KG1 (cell line): Measurements from ENCODE around the gene GNG4.
"Not testable (repeated sequence)": the region's sequence is repeated elsewhere in the genome, so short reads cannot be mapped to it uniquely, and the experiment has no call there.

ENCODE experiments used
- DNase-seq: peaks from one replicate; lab custom pipeline; 2025; lab: John Stamatoyannopoulos, UW

The GNG4 gene

DNA sequence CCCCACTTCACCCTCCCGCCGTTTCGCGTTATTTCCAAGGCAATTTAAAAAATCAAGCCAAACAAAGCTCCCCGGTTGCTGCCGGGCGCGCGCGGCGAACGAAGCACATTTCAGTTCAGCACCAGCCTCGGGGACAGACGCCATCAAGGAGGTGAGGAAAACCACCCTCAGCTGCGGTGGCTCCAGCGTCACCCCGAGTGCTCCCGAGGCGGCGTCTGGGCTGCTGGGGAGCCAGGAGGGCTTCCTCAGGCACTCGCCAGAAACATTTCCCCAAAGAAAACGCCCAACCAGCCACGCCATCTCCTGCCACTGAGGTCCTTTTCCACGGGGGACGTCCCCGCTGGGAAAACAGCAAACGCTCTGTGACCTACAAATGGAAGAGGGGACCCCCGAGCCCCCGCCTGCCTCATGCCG lies 623 bp downstream of the GNG4 start:
- DNase-seq = no peak

DNA sequence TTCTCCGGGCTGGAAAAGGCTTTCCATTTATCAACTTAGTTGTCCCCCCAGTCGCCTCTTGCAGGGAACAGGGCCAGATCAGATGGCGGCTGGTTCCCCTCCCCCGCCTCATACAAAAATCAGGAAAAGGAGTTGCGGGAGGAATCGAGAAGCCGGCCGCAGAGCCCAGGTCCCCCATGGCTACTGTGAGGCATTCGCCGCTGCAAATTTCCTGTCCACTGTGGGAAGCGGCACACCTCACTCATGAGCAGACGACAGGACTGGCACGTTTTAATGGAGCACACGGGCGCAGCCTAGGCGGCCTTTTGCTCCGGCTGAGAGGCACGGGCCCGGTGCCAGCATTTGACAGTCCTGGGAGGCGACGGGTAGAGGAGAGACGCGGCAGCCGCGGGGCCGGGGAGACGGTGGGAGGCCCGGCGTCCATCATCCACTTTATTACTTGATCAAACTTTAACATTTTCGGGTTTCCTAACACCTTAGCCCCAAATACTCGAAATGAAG lies 1.1 kb downstream of the GNG4 start:
- DNase-seq = no peak

DNA sequence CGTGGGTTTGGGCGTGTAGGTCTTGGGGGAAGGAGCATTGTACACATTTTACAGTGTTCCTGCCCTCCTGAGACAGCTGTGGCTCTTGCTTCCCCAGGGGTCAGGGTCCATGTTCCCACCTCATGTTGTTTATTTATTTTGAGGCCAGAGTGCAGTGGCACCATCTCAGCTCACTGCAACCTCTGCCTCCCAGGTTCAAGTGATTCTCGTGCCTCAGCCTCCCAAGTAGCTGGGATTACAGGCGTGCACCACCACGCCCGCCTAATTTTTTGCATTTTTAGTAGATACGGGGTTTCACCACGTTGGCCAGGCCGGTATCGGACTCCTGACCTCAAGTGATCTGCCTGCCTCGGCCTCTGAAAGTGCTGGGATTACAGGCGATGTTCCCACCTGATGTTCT lies 2.0 kb downstream of the GNG4 start:
- not testable (repeated sequence) for DNase-seq

DNA sequence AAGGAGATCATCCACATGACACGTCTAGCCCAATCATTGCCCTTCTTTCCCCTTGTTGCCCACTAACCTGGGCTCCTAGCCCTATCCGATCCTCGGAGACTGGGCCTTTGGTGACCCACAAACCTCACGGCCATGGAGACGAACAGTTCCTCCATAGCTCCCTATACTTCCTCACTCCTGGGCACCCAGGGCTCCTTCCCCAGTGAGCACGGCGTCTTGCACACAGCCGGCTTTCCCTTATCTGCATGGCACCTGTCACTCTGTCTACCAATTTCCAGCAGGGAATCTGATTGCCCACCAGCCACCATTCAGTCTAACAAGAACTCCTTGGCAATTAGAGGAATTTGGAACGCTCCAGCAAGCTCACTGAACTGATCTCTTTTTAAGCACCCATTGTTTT lies 3.1 kb downstream of the GNG4 start:
- DNase-seq = no peak

DNA sequence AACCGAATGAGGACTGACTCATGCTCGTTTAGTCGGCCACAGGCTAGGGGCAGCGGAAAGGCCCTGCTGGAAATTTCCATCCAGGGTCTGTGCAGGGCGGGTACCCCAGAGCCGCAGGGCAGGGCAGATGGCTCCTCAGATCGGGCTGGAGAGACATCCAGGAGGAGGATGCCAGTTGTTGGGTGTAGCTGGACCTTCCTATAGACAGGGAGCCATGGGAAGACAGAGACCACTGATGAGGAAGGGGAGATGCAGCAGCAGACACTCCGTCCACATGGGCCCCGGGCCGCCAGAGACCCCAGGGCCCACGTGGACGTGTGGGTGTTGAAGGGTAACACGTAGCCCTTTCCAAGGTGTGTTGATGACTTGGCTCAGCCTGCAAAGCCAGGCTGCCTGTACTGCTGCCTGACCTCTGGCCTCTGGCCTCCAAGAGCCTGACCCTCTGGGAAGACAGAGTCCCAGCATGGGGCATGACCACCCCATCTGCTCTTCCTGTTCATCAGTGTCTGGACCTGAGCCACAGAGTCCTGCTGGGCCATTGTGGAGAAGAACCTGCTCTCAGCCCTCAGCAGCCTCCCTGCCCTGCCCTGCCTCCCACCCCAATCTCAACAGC lies 4.8 kb downstream of the GNG4 start:
- DNase-seq = no peak

DNA sequence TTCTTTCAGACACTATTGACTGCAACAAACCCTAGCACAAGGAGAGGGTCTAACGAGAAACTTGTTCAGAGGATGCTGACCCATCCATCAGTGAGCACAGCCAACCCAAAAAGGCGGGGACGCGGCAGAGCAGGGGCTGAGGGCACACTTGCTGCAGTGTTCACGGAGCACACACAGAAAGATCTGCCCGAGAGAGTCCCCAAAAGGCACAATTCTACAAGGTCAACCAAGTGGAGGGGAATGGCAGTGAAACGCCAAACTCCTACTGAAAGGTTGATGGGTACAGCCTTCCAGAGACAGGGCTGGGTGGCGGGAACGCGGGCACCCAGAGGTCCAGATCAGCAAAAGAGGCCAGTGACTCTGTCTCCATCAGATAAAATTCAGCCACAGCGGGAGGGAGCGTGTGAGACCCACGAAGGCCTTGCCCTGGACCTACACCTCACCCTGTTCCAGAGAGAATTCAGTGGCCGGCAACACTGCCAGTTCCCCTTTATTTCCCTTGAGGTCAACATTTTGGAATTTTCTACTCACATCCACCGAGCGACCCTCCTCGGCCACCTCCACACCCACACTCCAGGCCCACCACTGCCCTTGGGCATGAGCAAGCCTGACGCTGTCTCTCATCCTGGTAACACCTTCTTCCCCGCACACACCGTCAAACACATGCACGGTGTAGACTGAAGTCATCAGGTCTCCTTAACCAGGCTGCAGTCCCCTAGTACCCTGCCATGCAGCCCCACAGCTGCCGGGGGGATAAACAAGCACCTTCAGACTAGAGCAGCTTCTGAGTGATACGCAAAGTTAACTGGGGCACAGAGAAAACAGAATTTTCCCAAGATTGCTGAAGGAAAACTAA lies 5.5 kb downstream of the GNG4 start:
- no peak for DNase-seq

DNA sequence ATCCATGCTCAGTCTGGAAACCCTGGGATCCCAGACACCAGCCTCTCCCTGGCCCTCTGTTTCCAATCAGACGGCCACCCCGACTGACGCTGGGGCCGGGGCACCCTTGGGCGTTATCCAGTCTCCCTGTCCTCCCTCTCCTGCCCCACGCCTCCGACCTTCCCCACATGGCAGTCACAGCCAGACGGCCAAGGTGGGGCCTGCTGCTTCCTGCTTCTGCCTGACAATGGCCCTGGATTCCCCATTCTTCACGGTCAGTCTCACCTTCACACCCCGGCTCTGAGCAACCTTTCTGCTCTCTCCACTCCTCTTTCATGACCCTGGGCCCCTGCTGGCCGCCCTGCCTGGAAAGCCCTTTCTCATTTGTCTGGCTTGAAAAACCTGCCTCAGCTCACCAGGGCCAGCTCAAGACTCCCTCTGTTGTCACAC lies 6.6 kb downstream of the GNG4 start:
- no peak for DNase-seq

DNA sequence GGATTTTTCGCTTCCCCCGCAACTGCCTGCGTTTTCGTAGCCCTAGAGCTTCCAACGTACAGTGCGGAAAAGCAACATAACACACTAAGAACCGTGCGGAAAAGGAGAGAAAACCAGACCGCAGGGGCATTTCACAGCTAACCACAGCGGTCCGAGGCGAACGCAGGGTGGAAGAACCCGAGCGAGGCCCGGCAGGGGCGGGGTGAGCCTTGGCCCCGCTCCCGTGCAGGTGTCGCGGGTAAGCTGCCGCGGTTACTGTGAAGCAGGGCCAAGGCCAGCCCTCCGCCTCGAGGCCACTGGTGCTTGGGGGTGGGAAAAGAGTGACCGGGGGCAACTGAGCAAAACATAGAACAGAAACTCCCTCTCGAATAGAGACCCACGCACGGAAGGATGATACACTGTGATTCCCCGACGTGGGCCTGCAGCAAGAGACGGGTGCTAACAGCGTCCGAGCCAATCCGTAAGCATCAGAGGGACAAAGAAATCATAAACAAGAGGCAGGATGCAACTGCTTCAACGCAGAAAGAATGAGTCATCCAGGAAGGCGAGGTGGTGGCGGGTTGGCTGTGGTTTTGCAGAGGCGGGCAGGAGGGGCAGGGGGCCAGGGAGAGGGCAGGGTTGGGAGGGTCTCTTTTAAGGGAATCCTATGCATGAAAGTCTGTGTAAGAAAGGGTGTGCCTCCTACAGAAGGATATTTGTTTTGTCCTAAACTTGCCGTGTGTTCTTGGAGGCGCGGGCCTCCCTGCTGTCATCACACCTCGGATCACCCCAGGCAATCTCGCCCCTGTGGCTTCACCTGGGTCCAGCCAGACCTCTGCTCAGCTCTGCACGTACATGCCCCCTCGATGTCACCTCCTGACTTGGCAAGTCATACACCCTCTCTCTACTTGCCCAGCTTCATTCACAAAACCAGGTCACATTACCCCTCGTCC lies 7.3 kb downstream of the GNG4 start:
- DNase-seq = peak; percentile 31

DNA sequence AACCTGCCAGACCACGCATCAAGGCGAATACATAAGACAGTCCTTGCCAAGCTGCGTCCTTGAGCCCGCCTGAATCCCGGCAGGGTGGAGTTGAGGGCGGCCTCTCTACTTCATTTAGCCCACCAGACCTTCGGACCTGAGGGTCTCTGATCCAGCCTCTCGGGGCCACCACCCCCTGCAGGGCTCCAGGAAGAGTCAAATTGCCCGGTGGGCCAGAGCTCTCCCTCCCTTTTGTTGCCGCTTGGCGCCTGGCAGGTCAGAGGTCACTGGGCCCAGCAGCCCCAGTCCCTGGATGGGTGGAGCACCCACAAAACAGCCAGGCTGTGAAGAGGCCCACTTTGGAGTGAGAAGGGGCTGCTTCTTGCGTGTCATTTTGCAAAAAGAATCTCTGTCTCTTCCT lies 9.0 kb downstream of the GNG4 start:
- no peak for DNase-seq

DNA sequence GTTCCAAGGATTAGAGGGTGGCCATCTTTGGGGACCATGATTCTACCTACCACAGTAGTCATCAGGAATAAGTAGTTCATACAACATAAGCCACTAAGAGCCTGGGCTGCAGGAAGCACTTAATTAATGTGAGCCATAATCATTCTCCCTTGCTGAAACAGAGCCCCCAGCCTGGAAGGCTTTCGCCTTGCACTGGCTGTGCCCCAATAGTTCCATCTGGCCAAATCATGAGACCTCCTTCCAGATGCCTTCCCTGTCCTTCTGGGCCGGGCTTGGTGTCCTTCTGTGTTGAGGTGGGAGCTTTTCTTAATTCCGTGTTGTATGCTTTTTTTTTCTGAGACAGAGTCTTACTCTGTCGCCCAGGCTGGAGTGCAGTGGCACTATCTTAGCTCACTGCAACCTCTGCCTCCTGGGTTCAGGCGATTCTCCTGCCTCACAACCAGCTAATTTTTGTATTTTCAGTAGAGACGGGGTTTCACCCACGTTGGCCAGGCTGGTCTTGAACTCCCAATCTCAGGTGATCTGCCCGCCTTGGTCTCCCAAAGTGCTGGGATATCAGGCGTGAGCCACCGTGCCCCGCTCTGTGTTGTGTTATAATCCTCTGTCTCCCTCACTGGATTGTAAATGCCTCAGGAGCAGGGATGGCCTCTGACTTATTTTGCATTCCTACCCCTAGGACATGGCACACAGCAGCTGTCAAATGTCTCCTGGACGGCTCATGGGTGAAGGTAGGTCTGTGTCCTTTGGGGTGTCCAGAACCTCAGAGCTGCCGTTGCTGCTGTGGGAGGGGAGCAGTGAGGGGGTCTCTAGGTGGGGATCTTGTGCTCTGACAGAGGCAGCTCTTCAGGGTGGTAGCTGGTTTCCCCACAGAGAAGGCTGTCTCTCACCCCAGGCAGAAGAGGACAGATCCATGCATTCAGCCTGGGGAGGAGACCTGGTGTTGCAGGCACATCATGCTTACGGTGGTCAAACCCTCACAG lies 10.1 kb downstream of the GNG4 start:
- no peak for DNase-seq

DNA sequence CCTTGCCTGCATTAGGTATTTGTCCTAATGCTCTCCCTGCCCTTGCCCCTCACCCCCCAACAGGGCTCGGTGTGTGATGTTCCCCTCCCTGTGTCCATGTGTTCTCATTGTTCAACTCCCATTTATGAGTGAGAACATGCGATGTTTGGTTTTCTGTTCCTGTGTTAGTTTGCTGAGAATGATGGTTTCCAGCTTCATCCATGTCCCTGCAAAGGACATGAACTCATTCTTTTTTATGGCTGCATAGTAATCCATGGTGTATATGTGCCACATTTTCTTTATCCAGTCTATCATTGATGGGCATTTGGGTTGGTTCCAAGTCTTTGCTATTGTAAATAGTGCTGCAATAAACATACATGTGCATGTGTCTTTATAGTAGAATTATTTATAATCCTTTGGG lies 11.0 kb downstream of the GNG4 start:
- DNase-seq = not testable (repeated sequence)

DNA sequence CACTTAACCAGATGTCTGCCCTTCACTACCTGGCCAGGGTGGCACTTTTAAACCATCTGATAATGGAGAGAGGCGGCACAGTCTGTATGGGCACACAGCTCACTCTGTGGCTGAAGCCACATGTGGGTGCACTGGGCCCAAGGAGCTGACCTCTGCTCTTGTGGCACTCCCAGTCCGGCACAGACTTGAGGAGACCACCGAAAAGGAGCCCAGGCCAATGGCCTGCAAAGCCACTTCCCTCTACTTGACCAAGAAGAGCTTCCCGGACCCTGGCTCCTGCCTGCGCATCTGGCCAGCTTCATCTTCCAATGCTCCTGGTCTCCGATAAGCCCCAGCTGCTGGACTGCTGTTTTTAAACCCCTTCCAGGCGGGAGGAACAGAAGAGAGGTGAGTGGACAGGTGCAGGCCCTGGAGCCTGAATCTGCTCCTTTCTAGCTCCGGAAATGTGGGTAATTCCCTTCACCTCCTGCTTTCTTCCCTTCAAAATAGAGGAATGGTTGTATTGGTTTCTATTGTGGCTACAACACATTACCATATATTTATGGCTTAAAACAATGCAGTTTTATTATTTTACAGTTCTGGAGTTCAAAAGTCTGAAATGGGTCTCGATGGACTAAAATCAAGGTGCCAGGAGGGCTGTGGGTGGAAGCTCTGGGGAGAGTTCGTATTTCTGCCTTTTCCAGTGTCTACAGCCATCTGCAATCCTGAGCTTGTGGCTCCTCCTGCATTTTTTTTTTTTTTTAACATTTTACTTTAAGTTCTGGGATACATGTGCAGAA lies 11.6 kb downstream of the GNG4 start:
- DNase-seq = no peak

DNA sequence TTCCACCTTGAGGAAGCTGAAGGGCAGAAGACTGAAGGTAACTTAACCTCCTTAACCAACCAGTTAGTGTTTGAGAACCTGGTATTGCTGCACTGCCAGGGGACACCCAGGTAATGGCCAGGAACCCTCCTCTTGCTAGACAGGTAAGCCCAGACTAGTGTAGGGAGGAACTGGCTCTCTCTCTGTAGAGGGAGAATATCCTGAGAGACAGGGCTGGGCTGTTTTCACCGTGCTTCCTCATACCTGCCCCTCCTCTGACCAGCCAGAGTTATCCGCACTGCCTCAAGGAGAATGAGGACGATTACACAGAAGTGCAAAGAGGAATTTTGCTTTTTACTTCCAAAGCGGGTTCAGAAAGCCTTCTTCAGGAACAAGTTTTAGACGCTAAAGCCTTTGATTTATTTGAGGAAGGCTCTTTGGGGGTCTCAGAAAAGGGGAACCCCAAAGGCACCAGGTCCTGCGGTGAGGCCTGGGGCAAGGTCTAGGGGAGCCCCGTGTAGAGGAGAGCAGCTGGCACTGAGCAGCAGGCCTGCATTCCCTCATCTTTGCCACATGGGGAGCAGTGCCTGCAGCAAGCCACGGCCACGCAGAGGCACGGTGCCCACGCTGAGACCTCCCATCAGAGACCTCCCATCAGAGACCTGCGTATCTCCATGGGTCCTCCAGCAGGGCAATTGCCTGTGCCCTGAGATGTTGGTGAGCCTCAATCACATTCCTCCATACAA lies 13.5 kb downstream of the GNG4 start:
- no peak for DNase-seq

DNA sequence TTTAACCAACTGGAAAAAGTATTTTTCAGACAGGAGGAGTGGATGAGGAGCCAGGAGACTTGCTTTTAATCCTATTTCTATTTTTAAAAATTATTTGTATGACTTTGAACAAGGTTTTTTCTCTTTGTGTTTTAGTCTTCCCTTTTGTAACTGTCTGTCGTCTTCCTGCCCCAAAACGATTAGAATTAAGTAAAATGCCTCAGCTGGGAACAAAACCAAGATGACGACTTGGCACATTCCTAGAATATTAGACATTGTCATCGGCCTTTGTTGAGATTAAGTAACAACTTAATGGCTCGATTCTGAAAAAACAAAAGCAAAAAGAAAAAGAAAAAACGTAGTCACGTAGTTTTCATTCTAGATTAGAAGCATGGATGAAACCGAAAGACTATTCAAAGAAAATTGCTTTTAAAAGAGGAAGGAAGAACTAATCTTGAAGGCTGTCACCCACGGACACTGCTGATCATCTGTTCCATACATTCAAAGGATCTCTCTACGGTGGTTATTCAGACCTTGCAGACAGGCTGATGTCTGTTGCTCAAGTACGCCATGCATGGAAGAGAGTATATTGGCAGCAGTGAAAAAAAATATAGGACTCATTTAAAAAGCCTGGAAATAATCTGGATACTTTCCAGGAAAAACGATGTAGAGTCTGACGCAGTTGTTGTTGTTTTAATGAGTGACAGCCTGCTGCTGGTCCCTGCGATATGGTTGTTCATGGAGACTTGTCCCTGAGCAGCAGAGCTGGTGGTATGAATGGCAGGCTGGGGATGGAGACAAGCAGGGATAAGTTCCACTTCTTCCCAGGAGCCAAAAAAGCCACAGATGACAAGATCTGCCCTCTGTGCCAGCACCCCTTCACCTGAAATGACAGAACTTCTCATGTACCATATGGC lies 16.8 kb downstream of the GNG4 start:
- peak; percentile 39 for DNase-seq

DNA sequence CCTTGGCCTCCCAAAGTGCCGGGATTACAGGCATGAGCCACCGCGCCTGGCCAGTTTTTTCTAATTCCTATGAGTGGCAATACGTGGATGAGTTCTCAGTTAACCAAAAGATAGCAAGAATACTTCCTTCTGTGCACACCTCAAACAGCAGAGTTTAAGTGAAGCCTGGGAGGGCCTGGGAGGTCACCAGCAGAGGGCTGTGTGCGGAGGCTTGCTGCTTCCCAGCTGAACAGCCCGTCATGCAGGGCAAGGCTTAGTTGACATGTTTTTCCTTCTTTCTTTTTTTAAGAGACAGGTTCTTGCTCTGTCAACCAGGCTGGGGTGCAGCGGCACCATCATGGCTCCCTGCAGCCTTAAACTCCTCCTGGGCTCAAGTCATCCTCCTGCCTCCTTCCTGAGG lies 17.8 kb downstream of the GNG4 start:
- DNase-seq = no peak

DNA sequence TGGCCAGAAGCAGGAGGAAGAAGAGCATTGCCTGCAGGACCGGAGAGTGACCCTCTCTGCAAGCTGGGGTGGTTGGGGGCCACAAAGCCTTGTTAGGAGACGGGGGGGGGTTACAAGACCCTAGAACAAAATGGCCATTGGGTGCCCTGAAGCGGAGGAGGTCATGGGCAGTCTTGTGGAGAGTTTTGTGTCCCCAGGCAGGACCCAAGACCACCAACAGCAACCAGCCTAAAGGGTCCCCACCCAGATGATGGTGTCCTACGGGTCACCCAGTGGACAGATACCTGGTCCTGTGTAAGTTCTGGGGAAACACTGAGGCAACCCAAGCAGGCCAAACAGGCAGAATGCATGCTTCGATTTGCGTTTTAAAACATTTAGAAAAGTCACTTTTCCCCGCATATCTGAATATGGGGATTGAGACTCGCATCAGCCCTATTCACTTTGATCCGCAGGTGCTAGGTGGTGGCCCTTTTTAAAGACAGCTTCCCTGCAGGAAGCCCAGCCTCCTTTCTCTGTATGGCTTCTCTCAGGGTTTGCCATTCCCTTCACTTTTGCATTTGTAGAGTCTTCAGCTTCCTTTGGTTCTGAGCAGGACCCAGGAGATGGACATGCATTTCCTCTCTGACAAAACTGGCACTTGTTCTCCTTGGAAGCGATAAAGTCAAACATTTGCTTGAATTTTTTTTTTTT lies 21.1 kb downstream of the GNG4 start:
- DNase-seq = no peak

DNA sequence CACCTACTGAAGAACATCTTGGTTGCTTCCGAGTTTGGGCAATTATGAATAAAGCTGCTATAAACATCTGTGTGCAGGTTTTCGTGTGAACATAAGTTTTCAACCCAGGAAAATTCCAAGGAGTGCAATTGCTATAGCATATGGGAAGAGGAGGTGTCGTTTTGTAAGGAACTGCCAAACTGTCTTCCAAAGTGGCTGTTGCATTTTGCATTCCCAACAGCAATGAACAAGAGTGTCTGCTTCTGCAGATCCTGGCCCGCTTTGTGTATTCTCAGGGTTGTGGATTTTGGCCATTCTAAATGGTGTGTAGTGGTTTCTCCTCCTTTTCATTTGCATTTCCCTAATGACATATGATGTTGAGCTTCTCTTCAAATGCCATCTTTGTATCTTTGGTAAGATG lies 23.8 kb downstream of the GNG4 start:
- DNase-seq = no peak

DNA sequence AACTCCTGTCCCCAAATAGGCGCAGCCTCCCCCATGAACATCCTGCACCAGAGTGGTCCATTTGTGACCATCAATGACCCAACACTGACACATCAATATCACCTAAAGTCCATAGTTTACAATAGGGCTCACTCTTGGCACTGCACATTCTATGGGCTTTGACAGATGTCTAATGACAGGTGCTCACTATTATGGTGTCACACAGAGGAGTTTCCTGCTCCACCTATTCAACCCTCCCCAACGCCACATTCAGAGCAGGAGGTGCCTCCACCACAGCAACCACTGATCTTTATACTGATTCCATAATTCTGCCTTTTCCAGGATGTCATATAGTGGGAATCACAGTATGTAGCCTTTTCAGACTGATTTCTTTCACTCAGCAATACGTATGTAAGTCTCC lies 24.2 kb downstream of the GNG4 start:
- no peak for DNase-seq
